Measurements from ENCODE around the gene TSPAN6. TPM values are rescaled to one million over a fixed set of nuclear protein-coding genes. Genes with fewer than 3 reads are reported as not detected.

TSPAN6 gene
- total RNA-seq, 2 experiments from 2014 or later = 1.1 to 1.9 TPM

DNA sequence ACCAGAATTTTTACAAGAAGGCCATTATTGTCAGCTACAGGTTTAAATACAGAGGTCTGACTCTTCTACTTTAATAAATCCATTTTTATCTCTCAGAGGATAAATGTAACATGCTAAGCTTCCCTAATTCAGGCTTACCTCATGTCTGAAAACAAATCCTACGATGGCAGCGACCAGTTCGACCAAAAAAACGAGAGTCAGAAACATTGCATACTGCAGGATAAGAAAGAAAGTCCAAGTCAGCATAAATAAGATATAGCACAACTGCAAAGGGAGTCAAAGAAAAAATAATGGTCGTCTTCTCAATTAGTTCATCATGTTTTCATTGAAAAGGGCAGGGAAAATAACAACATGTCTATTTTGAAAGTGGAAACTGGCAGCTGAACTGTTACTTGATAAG, 1.6 kb downstream of the TSPAN6 start:
- no peaks in the 10 kb centered on the region for H3K9me3 Mint-ChIP-seq
- peaks cover 9% of the 10 kb centered on the region for H3K4me1 Mint-ChIP-seq (ENCODE audit: low read depth)
- Histone ChIP-seq H3K9me3 (ENCODE audit: control insufficient read depth in 1 of 2, insufficient read depth in 1 of 2, low read length in 2 of 2) (peaks cover 0 to 6% of the 10 kb centered on the region in 2 experiments), H3K4me3 (ENCODE audit: low read length) (no peak overlapping the region), H3K4me1 (ENCODE audit: insufficient read depth, low read length) (no peaks in the 10 kb centered on the region), H3K27me3 (ENCODE audit: control insufficient read depth in 1 of 2, insufficient read depth in 2 of 2, low read length in 2 of 2) (peaks cover 0 to 8% of the 10 kb centered on the region in 2 experiments), H3K27ac (ENCODE audit: low read depth in 1 of 2, low read length in 2 of 2) (no peak overlapping the region), H3K36me3 (ENCODE audit: insufficient read depth, low read length) (no peaks in the 10 kb centered on the region)
- peaks cover 12% of the 10 kb centered on the region for H3K27me3 Mint-ChIP-seq
- TF ChIP-seq, protein P1, sequence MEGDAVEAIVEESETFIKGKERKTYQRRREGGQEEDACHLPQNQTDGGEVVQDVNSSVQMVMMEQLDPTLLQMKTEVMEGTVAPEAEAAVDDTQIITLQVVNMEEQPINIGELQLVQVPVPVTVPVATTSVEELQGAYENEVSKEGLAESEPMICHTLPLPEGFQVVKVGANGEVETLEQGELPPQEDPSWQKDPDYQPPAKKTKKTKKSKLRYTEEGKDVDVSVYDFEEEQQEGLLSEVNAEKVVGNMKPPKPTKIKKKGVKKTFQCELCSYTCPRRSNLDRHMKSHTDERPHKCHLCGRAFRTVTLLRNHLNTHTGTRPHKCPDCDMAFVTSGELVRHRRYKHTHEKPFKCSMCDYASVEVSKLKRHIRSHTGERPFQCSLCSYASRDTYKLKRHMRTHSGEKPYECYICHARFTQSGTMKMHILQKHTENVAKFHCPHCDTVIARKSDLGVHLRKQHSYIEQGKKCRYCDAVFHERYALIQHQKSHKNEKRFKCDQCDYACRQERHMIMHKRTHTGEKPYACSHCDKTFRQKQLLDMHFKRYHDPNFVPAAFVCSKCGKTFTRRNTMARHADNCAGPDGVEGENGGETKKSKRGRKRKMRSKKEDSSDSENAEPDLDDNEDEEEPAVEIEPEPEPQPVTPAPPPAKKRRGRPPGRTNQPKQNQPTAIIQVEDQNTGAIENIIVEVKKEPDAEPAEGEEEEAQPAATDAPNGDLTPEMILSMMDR (IDR thresholded peaks at IDR 0.05) = no peak
- ATAC-seq (ENCODE audit: poor library complexity) (no peak), DNase-seq (no peak)
- ChIA-PET CTCF (no interaction called here), POLR2A (no interaction called here)
- peak overlapping the region; percentile 20 for H3K4me3 Mint-ChIP-seq
- H3K36me3 Mint-ChIP-seq (ENCODE audit: low read depth) = peaks cover 1% of the 10 kb centered on the region
- no peak overlapping the region for H3K27ac Mint-ChIP-seq
- intact Hi-C loops (cut with DNase I, micrococcal nuclease) = loop anchor here in 1 of 2 experiments (10.0 kb wide), 1 partner anchor 120 kb away; no protein-coding TSS in a partner anchor

DNA sequence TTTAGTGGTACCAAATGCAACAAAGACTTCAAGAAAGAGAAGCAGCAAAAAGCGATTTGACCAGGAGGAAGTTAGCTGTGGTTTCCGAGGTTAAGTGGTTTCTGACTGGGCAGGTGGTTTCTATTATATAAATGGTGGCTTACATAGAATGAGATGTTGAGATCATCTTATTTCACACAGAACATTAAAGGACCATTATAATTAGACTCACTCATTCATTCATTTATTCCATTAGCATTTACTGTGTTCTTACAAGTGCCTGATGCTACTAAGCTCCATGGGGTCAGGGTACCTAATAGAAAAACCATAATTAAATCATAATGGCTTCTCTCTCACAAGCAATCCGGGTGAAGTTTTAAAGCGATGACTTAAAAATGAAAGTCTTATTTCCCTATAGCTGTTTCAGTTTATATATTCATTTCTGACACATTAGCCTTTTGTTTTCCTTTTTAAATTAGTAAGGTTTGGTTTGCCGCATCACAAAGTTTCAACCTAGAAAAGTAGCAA, 10.6 kb downstream of the TSPAN6 start:
- Histone ChIP-seq H3K36me3 (ENCODE audit: insufficient read depth, low read length) (no peaks in the 10 kb centered on the region), H3K4me1 (ENCODE audit: insufficient read depth, low read length) (no peaks in the 10 kb centered on the region), H3K27ac (ENCODE audit: low read depth in 1 of 2, low read length in 2 of 2) (no peak overlapping the region), H3K9me3 (ENCODE audit: control insufficient read depth in 1 of 2, insufficient read depth in 1 of 2, low read length in 2 of 2) (no peaks in the 10 kb centered on the region), H3K27me3 (ENCODE audit: control insufficient read depth in 1 of 2, insufficient read depth in 2 of 2, low read length in 2 of 2) (peaks cover 2 to 3% of the 10 kb centered on the region in 2 experiments), H3K4me3 (ENCODE audit: low read length) (no peak overlapping the region)
- ATAC-seq (ENCODE audit: poor library complexity) (no peak), DNase-seq (peak in 3 of 14 experiments; percentile 11 to 20 (median 19))
- CTCF ChIA-PET = no interaction called here
- POLR2A ChIA-PET = no interaction called here
- Mint-ChIP-seq H3K4me1 (ENCODE audit: low read depth) (peaks cover 8% of the 10 kb centered on the region), H3K9me3 (no peaks in the 10 kb centered on the region), H3K4me3 (no peak overlapping the region), H3K27ac (no peak overlapping the region), H3K36me3 (ENCODE audit: low read depth) (peaks cover 12% of the 10 kb centered on the region), H3K27me3 (no peaks in the 10 kb centered on the region)
- intact Hi-C loops (cut with DNase I, micrococcal nuclease) = no loop called here
- TF ChIP-seq, protein P1 (IDR thresholded peaks at IDR 0.05) = no peak

DNA sequence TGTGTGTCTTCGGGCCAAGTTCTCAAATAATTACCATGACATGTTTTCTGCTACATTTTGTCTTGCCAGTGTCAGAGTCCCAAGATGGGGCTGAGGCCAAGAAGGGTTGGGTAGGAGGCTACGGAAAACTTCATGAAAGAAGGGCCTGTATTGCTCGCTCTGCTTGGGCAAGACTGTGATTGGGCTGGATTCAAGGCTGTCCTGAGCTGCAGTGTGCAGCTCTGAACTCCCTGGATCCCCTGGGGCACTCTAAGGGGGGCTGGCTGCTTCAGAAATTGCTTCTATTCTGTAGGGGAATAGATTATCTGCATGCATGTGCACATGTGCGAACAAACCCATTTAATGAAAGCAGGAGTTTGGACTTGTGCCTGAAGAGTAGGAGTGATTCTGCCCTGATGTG, 13.6 kb downstream of the TSPAN6 start:
- DNase-seq (no peak), ATAC-seq (ENCODE audit: poor library complexity) (no peak)
- Histone ChIP-seq H3K36me3 (ENCODE audit: insufficient read depth, low read length) (no peaks in the 10 kb centered on the region), H3K27me3 (ENCODE audit: control insufficient read depth in 1 of 2, insufficient read depth in 2 of 2, low read length in 2 of 2) (peaks cover 0 to 2% of the 10 kb centered on the region in 2 experiments), H3K4me1 (ENCODE audit: insufficient read depth, low read length) (no peaks in the 10 kb centered on the region), H3K27ac (ENCODE audit: low read depth in 1 of 2, low read length in 2 of 2) (no peak overlapping the region), H3K9me3 (ENCODE audit: control insufficient read depth in 1 of 2, insufficient read depth in 1 of 2, low read length in 2 of 2) (no peaks in the 10 kb centered on the region), H3K4me3 (ENCODE audit: low read length) (no peak overlapping the region)
- no peak overlapping the region for H3K27ac Mint-ChIP-seq
- no peaks in the 10 kb centered on the region for H3K27me3 Mint-ChIP-seq
- intact Hi-C loops (cut with DNase I, micrococcal nuclease) = no loop called here
- H3K9me3 Mint-ChIP-seq = no peaks in the 10 kb centered on the region
- TF ChIP-seq, protein P1 (IDR thresholded peaks at IDR 0.05) = no peak
- H3K4me3 Mint-ChIP-seq = no peak overlapping the region
- ChIA-PET POLR2A (no interaction called here), CTCF (no interaction called here)
- peaks cover 8% of the 10 kb centered on the region for H3K4me1 Mint-ChIP-seq (ENCODE audit: low read depth)
- H3K36me3 Mint-ChIP-seq (ENCODE audit: low read depth) = no peaks in the 10 kb centered on the region
